Measurements from ENCODE around the gene TTC22.

The TTC22 gene

GRCh38 chr1:54835970-54836369 is 34.8 kb upstream of the TTC22 start:
- no peak for TF ChIP-seq SIN3A (IDR thresholded peaks at IDR 0.05; ENCODE audit: borderline replicate concordance, insufficient read depth, low read length)

DNA sequence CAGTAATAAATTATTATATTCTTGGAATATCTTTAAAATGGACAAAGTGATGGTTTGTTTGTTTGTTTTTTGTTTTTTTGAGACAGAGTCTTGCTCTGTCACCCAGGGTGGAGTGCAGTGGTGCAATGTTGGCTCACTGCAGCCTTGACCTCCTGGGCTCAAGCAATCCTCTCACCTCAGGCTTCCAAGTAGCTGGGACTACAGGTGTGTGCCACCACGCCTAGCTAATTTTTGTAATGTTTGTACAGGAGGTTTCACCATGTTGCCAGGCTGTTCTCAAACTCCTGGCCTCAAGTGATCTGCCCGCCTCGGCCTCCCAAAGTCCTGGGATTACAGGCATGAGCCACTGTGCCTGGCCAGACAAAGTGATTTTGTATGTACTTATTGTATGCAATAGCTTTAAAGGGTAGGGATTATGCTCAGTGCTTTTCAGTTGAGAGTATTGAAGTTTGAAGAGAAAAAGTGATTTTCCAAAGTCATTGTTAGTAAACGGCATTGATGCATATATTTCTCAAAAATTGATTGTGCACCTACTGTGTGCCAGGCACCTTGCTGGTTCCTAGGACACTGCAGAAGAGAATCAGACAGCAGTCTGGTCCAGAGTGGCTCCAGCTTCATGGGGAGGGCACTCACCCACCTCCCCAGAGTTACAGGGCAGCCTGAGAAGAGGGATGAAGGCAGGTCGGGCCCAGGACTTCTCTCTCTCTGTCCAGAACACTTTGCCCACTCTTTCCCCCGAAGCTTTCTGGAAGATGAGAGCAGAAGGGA is 34.2 kb upstream of the TTC22 start:
- TF ChIP-seq POLR2AphosphoS5 (IDR thresholded peaks at IDR 0.05; ENCODE audit: low read depth, low read length) (no peak), SIN3A (IDR thresholded peaks at IDR 0.05; ENCODE audit: borderline replicate concordance, insufficient read depth, low read length) (no peak), FOXP2 (optimal IDR thresholded peaks at IDR 0.05; ENCODE audit: borderline replicate concordance, extremely low read depth, extremely low read length, insufficient read depth) (no peak), TAF1 (IDR thresholded peaks at IDR 0.05; ENCODE audit: borderline replicate concordance, insufficient read depth, low read length) (no peak)
- TF ChIP-seq, protein P1, sequence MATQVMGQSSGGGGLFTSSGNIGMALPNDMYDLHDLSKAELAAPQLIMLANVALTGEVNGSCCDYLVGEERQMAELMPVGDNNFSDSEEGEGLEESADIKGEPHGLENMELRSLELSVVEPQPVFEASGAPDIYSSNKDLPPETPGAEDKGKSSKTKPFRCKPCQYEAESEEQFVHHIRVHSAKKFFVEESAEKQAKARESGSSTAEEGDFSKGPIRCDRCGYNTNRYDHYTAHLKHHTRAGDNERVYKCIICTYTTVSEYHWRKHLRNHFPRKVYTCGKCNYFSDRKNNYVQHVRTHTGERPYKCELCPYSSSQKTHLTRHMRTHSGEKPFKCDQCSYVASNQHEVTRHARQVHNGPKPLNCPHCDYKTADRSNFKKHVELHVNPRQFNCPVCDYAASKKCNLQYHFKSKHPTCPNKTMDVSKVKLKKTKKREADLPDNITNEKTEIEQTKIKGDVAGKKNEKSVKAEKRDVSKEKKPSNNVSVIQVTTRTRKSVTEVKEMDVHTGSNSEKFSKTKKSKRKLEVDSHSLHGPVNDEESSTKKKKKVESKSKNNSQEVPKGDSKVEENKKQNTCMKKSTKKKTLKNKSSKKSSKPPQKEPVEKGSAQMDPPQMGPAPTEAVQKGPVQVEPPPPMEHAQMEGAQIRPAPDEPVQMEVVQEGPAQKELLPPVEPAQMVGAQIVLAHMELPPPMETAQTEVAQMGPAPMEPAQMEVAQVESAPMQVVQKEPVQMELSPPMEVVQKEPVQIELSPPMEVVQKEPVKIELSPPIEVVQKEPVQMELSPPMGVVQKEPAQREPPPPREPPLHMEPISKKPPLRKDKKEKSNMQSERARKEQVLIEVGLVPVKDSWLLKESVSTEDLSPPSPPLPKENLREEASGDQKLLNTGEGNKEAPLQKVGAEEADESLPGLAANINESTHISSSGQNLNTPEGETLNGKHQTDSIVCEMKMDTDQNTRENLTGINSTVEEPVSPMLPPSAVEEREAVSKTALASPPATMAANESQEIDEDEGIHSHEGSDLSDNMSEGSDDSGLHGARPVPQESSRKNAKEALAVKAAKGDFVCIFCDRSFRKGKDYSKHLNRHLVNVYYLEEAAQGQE (IDR thresholded peaks at IDR 0.05; ENCODE audit: insufficient read depth in 1 of 2, low read depth in 2 of 2, low read length in 2 of 2): no peak

GRCh38 chr1:54834007-54834541 is 33.0 kb upstream of the TTC22 start:
- TF ChIP-seq POLR2AphosphoS5 (IDR thresholded peaks at IDR 0.05; ENCODE audit: low read depth, low read length): no peak
- TF ChIP-seq SIN3A (IDR thresholded peaks at IDR 0.05; ENCODE audit: borderline replicate concordance, insufficient read depth, low read length): no peak
- no peak for TF ChIP-seq FOXP2 (optimal IDR thresholded peaks at IDR 0.05; ENCODE audit: borderline replicate concordance, extremely low read depth, extremely low read length, insufficient read depth)
- no peak for TF ChIP-seq TAF1 (IDR thresholded peaks at IDR 0.05; ENCODE audit: borderline replicate concordance, insufficient read depth, low read length)
- TF ChIP-seq, protein P1 (IDR thresholded peaks at IDR 0.05; ENCODE audit: insufficient read depth in 1 of 2, low read depth in 2 of 2, low read length in 2 of 2): no peak

DNA sequence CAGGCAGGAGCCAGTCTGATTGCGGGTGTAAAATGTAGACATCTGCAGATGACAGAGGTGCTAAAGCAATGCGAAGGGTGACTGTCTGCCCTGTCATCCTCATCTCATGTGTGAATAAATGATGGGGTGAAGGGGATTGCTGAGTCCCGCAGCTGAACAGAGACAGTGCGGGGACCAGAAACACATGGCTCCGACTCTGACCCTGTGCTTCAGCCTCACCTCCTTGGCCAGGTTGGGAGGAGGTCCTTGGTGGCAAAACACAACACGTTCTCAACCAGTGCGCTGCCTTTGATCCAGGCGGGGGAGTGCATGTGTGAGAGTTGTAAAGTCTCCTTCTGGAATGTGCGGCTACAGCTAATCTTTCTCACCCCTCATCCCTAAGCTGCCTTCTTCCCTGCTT is 32.0 kb upstream of the TTC22 start:
- TF ChIP-seq, protein P1 (IDR thresholded peaks at IDR 0.05; ENCODE audit: insufficient read depth in 1 of 2, low read depth in 2 of 2, low read length in 2 of 2): no peak
- TF ChIP-seq FOXP2 (optimal IDR thresholded peaks at IDR 0.05; ENCODE audit: borderline replicate concordance, extremely low read depth, extremely low read length, insufficient read depth) (no peak), SIN3A (IDR thresholded peaks at IDR 0.05; ENCODE audit: borderline replicate concordance, insufficient read depth, low read length) (no peak), TAF1 (IDR thresholded peaks at IDR 0.05; ENCODE audit: borderline replicate concordance, insufficient read depth, low read length) (no peak), POLR2AphosphoS5 (IDR thresholded peaks at IDR 0.05; ENCODE audit: low read depth, low read length) (no peak)

DNA sequence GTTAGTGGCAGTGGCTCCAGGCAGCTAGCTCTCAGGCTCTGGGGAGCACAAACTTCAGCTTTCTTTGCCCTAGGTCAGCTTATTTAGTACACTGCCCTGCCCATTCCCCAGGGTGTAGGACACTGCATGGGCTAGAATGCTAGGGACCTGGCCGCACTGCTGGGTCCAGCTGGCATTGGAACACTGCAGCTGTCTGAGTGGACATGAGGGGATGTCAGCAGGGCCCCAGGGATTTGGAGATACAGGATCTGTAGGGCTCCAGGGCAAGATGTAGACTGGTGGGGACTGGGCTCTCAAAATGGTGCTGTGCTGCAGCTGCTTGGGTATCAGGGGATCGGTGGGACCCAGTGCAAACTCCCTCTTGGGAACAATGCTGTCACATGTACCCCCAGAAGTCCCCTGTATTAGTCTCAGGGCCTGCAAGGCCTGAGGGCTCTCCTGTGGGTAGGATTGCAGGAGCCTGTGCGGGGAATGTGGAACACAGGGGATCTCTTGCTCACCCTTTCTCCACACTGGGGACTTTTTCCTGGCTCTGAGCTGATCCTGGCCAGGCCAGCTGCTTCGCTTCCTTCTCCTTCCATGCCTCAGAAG is 25.2 kb upstream of the TTC22 start:
- TF ChIP-seq, protein P1 (IDR thresholded peaks at IDR 0.05; ENCODE audit: insufficient read depth in 1 of 2, low read depth in 2 of 2, low read length in 2 of 2): no peak
- TF ChIP-seq SIN3A (IDR thresholded peaks at IDR 0.05; ENCODE audit: borderline replicate concordance, insufficient read depth, low read length): no peak
- TF ChIP-seq FOXP2 (optimal IDR thresholded peaks at IDR 0.05; ENCODE audit: borderline replicate concordance, extremely low read depth, extremely low read length, insufficient read depth): no peak
- no peak for TF ChIP-seq TAF1 (IDR thresholded peaks at IDR 0.05; ENCODE audit: borderline replicate concordance, insufficient read depth, low read length)
- no peak for TF ChIP-seq POLR2AphosphoS5 (IDR thresholded peaks at IDR 0.05; ENCODE audit: low read depth, low read length)
